GM18511 (cell line): Measurements from ENCODE around the gene PRPF39.
"Not testable (repeated sequence)": the region's sequence is repeated elsewhere in the genome, so short reads cannot be mapped to it uniquely, and the experiment has no call there.

Experiments
- ATAC-seq: cut with Tn5 transposase; IDR thresholded peaks from one replicate; pipeline ENCODE4 v1.9.1; 2021; ENCODE audit warnings: mild to moderate bottlenecking, moderate library complexity; ENCODE audit not compliant: unreplicated experiment

Gene PRPF39

DNA sequence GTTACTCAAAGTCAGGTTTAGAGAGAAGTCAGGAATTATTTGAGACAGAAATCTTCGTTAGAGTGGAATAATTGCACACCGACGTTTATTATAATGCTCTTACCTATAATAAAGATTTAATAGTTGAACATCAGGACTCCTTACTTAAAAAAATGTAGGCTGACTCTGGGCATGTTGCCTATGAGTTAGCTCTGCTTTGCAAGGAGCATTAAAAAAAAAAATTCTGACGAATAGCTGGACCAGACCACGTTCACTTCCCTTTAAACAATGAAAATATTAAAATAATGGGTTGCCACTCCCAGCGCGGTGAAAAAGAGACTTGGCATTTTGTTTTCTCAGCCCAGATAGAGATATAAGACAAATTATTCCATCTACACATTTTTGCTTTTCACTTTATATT, 51.2 kb downstream of the PRPF39 start:
- no peak for ATAC-seq

DNA sequence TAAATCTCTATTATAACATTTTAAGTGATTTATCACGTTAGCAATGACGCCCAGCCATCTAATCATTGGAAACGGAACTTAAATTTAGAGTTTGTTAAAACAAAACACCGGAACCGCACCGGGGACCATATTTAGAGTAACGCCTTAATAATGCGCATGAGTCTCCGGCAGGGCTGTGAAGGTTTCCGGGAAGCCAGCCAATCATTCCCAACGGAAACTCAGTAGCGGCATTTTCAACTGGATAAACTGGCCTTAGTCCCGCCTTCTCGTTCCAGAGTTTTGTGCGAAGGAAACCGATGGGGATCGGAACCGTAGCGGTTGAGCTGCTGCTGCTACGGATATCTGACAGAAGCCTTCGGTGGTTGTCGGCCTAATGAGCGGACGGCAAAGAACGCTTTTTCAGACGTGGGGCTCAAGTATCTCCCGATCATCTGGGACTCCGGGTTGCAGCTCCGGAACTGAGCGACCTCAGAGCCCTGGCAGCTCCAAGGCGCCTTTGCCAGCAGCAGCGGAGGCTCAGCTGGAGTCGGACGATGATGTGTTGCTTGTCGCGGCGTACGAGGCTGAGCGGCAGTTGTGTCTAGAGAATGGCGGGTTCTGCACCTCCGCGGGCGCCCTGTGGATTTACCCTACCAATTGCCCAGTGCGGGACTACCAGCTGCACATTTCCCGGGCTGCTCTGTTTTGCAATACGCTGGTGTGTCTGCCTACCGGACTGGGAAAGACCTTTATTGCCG, 51.9 kb downstream of the PRPF39 start, which contains the start of gene FANCM:
Gene FANCM, plus strand, starts transcription at position 272 of the 737 bp plus-strand sequence. Its CDS starts 102 bp downstream, at position 374.
- ATAC-seq, result peak; percentile 47

- ATAC-seq, result no peak
These were observed 52.5 kb downstream of the PRPF39 start for GRCh38 chr14:45136399-45136798.

DNA sequence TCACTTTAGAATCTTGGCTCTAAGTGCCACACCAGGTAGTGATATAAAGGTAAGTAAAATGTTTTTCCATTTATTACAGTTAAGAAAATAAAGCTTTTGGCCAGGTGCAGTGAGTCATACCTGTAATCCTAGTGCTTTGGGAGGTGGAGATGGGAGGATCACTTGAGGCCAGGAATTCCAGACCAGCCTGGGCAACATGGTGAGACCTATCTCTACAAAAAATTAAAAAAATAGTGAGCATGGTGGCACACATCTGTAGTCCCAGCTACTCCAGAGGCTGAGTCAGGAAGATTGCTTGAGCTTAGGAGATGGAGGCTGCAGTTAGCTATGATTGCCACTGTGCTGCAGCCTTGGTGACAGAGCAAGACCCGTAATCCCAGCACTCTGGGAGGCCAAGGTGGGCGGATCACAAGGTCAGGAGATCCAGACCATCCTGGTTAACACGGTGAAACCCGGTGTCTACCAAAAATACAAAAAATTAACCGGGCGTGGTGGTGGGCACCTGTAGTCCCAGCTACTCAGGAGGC, 56.8 kb downstream of the PRPF39 start:
- no peak for ATAC-seq

GRCh38 chr14:45142083-45142482, 58.2 kb downstream of the PRPF39 start:
- not testable (repeated sequence) for ATAC-seq

GRCh38 chr14:45144658-45145057, 60.7 kb downstream of the PRPF39 start:
- peak; percentile 79 for ATAC-seq

DNA sequence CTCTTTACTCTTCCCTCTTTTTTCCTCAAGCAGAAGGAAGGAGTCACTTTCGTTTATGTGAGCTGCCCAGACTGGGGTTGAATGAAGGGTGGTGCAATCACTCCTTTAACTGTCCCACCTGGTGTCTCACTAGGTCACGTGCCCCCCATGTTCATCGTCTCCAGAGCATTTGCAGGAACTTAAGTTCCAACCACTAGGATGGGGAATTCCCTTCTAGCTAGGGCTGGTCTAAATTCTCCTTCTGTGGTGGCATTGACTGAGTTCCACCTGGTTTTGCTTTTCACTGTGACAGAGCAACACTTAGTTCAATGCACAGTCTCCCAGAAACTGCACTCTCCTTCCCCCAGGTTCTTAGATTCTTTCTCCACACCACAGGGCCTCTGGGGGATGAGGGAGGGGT, 61.3 kb downstream of the PRPF39 start:
- peak; percentile 65 for ATAC-seq

DNA sequence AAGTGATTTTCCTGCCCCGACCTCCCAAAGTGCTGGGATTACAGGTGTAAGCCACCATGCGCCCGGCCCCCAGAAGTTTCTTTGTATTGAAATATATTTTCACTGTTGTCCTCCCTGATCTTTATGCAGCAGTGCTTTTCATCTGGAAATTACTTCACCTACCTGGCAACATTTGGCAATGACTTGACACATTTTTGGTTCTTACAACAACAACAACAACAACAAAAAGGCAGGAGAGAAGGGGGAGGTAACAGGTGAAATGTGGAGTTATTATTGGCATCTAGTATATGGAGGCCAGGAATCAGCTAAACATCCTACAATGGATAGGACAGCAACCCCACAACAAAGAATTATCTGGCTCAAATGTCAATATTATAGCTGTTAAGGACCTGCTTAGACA, 65.7 kb downstream of the PRPF39 start:
- ATAC-seq, result no peak

DNA sequence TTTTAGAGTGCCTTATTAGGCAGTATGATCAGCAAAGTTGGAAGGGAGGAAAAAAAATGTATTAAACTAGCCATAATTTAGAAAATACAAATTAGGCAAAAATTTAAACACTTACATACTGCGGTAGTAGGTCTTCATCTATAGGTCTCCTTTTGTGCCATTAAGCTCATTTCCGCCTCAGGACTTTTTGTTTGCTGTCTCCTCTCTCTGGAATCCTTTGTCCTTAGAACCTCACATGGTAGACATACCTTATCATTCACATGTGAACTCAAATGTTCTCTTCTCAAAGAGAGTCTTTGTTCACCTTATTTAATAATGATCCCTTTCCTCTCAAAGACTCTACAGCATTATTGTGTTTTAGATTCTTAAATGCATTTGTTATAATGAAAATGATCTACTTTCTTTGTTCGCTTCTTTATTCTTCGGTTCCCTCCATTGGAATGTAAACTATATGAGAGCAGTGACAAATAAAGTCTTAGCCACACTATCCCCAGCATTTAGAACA, 66.5 kb downstream of the PRPF39 start:
- ATAC-seq, result no peak

DNA sequence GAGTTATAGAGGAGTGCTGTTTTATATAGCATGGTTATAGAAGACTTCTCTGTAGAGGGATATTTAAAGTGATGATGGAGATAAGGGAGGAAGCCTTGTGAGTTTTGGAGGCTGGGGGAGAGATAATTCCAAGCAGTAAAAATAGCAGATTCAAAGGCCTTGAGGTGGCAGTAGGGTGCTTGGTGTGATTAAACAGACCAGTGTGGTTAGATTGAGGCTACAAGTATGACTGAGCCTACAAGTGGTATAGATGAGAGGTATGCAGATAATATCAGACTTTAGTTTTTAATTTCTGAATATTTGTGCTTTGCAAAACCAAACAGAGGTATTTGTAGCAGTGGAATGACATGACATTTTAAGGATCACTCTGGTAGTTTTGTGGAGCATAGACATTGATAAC, 72.2 kb downstream of the PRPF39 start:
- ATAC-seq, result no peak
